A673 (cell line): ENCODE results near the gene APH1A. TPM values are rescaled to one million over a fixed set of nuclear protein-coding genes. Genes with fewer than 3 reads are reported as not detected.

ENCODE experiments used
- BruUV-seq: library from RNA; stranded (reverse); fragments of 400-500 nt; replicated peaks from 2 replicates; lab custom pipeline; 2021; lab: Mats Ljungman, UMichigan
- CTCF ChIA-PET: fragments of 300-600 bp; sonication (Branson Sonifier 250); formaldehyde crosslinking; loops from one replicate; lab custom pipeline; 2022; ENCODE audit warnings: antibody characterized with exemption; lab: Charles Lee
- POLR2A ChIA-PET: fragments of 300-600 bp; sonication (Branson Sonifier 250); formaldehyde crosslinking; loops from one replicate; lab custom pipeline; 2022; ENCODE audit warnings: antibody characterized with exemption; ENCODE audit not compliant: low non-redundant PET; lab: Charles Lee
- DNase-seq: peaks from one replicate; pipeline ENCODE4 v3.0.0-alpha.2; 2015; ENCODE audit warnings: low spot score
- H3K27ac ChIP-seq: fragments of 200-600 bp; sonication (generic); 2 replicates; pipeline ENCODE4 v1.5.1; 2016; ENCODE audit warnings: mixed run types, low read depth, mild to moderate bottlenecking, mixed read lengths, antibody characterized with exemption, low read length; ENCODE audit not compliant: poor library complexity, severe bottlenecking
- H3K27me3 ChIP-seq: fragments of 200-600 bp; sonication (generic); replicated peaks from 2 replicates; pipeline ENCODE4 v1.6.1; 2017; ENCODE audit warnings: mixed run types, low read depth, mild to moderate bottlenecking, mixed read lengths, antibody characterized with exemption, low read length; ENCODE audit not compliant: insufficient read depth, poor library complexity
- H3K36me3 ChIP-seq: fragments of 200-600 bp; sonication (generic); 2 replicates; pipeline ENCODE4 v1.6.1; 2016; ENCODE audit warnings: mixed run types, mild to moderate bottlenecking, mixed read lengths, antibody characterized with exemption, low read length; ENCODE audit not compliant: insufficient read depth, poor library complexity, severe bottlenecking
- H3K4me1 ChIP-seq: fragments of 200-600 bp; sonication (generic); 2 replicates; pipeline ENCODE4 v1.6.1; 2017; ENCODE audit warnings: mixed run types, mild to moderate bottlenecking, mixed read lengths, antibody characterized with exemption, low read length; ENCODE audit not compliant: insufficient read depth, poor library complexity, severe bottlenecking
- H3K4me3 ChIP-seq: fragments of 200-600 bp; sonication (generic); 2 replicates; pipeline ENCODE4 v1.5.1; 2016; ENCODE audit warnings: low read depth, mixed run types, mild to moderate bottlenecking, mixed read lengths, low read length; ENCODE audit not compliant: poor library complexity, severe bottlenecking
- H3K9me3 ChIP-seq: fragments of 200-600 bp; sonication (generic); 2 replicates; pipeline ENCODE4 v1.6.1; 2016; ENCODE audit warnings: mixed run types, low read depth, mild to moderate bottlenecking, mixed read lengths, antibody characterized with exemption, low read length; ENCODE audit not compliant: poor library complexity, severe bottlenecking
- CTCF ChIP-seq: fragments of 300-800, 200-600 bp; sonication (generic); conservative IDR thresholded peaks from 2 replicates; pipeline ENCODE4 v1.5.1; 2017; ENCODE audit warnings: low read depth, mild to moderate bottlenecking, antibody characterized with exemption, low read length, moderate library complexity, mixed read lengths
- EZH2 ChIP-seq: fragments of 200-600 bp; sonication (generic); IDR thresholded peaks from 2 replicates; pipeline ENCODE4 v1.6.1; 2017; ENCODE audit warnings: borderline replicate concordance, low read depth, mild to moderate bottlenecking, mixed read lengths, antibody characterized with exemption, low read length; ENCODE audit not compliant: poor library complexity, severe bottlenecking
- intact Hi-C: fragments of 100-400 bp; cut with micrococcal nuclease; formaldehyde crosslinking; loops from one replicate; pipeline ENCODE4 v1.10.0; 2022; ENCODE audit not compliant: unreplicated experiment
- total RNA-seq: library from RNA; stranded (reverse); gene quantifications from 2 replicates; pipeline ENCODE4 v1.2.3, GENCODE V29; 2021

APH1A gene
- total RNA-seq, 1 experiment from 2014 or later: 136 TPM

GRCh38 chr1:150227228-150227627, 41.6 kb downstream of the APH1A start:
- POLR2A ChIA-PET: no interaction called here
- peaks cover 90% of the 10 kb centered on the region for H3K36me3 ChIP-seq

GRCh38 chr1:150226486-150226885, 42.3 kb downstream of the APH1A start:
- Histone ChIP-seq H3K27ac (no peak overlapping the region), H3K4me1 (peaks cover 5% of the 10 kb centered on the region), H3K36me3 (peaks cover 89% of the 10 kb centered on the region), H3K9me3 (no peaks in the 10 kb centered on the region), H3K27me3 (no peaks in the 10 kb centered on the region), H3K4me3 (no peak overlapping the region)
- CTCF ChIA-PET: interaction anchor here (0.6 kb wide), 1 partner anchor 10 kb away, joined by 8 read pairs; no protein-coding TSS in a partner anchor
- TF ChIP-seq EZH2: no peak
- TF ChIP-seq CTCF: no peak
- intact Hi-C loops: no loop called here
- DNase-seq: no peak
- no TSS peak for BruUV-seq
- POLR2A ChIA-PET: no interaction called here

More at GRCh38 chr1:150227228-150227627, 41.6 kb downstream of the APH1A start:
- H3K4me1 ChIP-seq: no peaks in the 10 kb centered on the region
- no peak for DNase-seq
- TF ChIP-seq CTCF: no peak
- no peak for TF ChIP-seq EZH2
- no peak overlapping the region for H3K27ac ChIP-seq
- no peak overlapping the region for H3K4me3 ChIP-seq
- H3K9me3 ChIP-seq: no peaks in the 10 kb centered on the region
- no TSS peak for BruUV-seq
- intact Hi-C loops: no loop called here
- CTCF ChIA-PET: no interaction called here
- no peaks in the 10 kb centered on the region for H3K27me3 ChIP-seq

- TF ChIP-seq CTCF: no peak
- no peak for TF ChIP-seq EZH2
- BruUV-seq: no TSS peak
- ChIA-PET CTCF (no interaction called here), POLR2A (no interaction called here)
- H3K9me3 ChIP-seq: no peaks in the 10 kb centered on the region
- no peaks in the 10 kb centered on the region for H3K27me3 ChIP-seq
- intact Hi-C loops: no loop called here
- no peak overlapping the region for H3K4me3 ChIP-seq
- no peak overlapping the region for H3K27ac ChIP-seq
- peaks cover 86% of the 10 kb centered on the region for H3K36me3 ChIP-seq
- no peak for DNase-seq
- peaks cover 5% of the 10 kb centered on the region for H3K4me1 ChIP-seq
These were observed 43.3 kb downstream of the APH1A start for GRCh38 chr1:150225546-150225945.
